ENCODE results near the gene RABGAP1L. TPM values are rescaled to one million over a fixed set of nuclear protein-coding genes. Genes with fewer than 3 reads are reported as not detected.

Gene RABGAP1L
- total and polyA plus RNA-seq, 2 donors from 2014 or later = 16.2 to 48.5 TPM

DNA sequence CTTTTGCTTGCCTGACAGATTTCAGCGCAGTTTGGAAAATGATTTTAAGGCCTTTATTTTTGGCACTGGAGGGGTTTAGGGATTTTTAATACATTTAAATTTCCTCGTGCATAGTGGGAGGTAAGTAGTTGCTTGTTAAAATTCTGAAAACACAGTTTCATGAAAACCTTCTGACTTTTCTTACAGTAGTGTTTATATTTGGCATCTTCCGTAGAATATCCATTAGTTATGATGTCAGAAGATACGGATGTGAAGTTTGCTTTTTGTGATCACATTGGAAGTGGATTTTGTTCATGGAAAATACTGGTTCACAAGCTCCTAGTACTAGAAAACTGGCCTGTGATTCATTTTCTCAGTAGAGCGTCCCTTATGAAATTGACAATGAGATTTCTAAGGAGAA lies 1.3 kb downstream of the RABGAP1L start:
- Histone ChIP-seq H3K36me3 (ENCODE audit: control insufficient read depth in 2 of 3, insufficient read depth in 3 of 3, low read length in 3 of 3) (no peaks in the 10 kb centered on the region), H3K9ac (ENCODE audit: low read length in 3 of 3) (peak overlapping the region in 1 of 3 donors; percentile 84), H3K9me3 (ENCODE audit: control insufficient read depth in 2 of 3, insufficient read depth in 1 of 3, low read length in 3 of 3) (no peaks in the 10 kb centered on the region), H3K27ac (ENCODE audit: low read depth in 2 of 2, low read length in 2 of 2) (peak overlapping the region; percentile 32 to 91), H3K4me3 (ENCODE audit: low read length in 3 of 3) (peak overlapping the region in 2 of 3 donors; percentile 86 to 87), H3K27me3 (ENCODE audit: control insufficient read depth, insufficient read depth, low read length) (no peaks in the 10 kb centered on the region), H3K4me1 (ENCODE audit: control insufficient read depth in 2 of 3, insufficient read depth in 2 of 3, low read depth in 1 of 3, low read length in 3 of 3) (peaks cover 0 to 7% (median 3%) of the 10 kb centered on the region in 3 donors)
- TF ChIP-seq, protein P1, sequence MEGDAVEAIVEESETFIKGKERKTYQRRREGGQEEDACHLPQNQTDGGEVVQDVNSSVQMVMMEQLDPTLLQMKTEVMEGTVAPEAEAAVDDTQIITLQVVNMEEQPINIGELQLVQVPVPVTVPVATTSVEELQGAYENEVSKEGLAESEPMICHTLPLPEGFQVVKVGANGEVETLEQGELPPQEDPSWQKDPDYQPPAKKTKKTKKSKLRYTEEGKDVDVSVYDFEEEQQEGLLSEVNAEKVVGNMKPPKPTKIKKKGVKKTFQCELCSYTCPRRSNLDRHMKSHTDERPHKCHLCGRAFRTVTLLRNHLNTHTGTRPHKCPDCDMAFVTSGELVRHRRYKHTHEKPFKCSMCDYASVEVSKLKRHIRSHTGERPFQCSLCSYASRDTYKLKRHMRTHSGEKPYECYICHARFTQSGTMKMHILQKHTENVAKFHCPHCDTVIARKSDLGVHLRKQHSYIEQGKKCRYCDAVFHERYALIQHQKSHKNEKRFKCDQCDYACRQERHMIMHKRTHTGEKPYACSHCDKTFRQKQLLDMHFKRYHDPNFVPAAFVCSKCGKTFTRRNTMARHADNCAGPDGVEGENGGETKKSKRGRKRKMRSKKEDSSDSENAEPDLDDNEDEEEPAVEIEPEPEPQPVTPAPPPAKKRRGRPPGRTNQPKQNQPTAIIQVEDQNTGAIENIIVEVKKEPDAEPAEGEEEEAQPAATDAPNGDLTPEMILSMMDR (IDR thresholded peaks at IDR 0.05; ENCODE audit: borderline replicate concordance, extremely low read depth, insufficient read depth) = no peak
- no peak for FAIRE-seq
- no peak for DNase-seq
- intact Hi-C loops (cut with DNase I) = no loop called here

GRCh38 chr1:174161813-174162212 lies 2.5 kb downstream of the RABGAP1L start:
- intact Hi-C loops (cut with DNase I) = no loop called here
- no peak overlapping the region for H3K4me3 ChIP-seq (ENCODE audit: low read length in 3 of 3)
- no peak overlapping the region for H3K9ac ChIP-seq (ENCODE audit: low read length in 3 of 3)

DNA sequence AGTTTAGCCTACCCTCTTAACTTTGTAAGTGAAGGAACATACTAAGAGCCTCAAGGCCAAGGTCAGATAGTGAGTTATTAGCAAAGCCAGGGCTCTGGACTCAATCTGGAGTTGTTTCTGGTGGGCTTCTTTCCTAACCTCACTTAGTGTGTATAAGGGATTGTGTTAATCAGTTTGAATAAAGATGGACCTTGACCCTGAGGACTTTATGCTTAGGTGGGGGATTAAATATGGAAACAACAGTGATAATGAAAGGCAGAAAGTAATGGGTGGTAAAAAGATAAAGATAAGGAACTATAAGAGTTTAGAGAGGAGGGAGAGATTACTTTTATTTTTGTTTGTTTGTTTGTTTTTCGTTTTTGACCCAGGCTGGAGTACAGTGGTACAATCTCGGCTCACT lies 5.5 kb downstream of the RABGAP1L start:
- no peaks in the 10 kb centered on the region for H3K27me3 ChIP-seq (ENCODE audit: control insufficient read depth, insufficient read depth, low read length)
- intact Hi-C loops (cut with DNase I) = no loop called here
- H3K27ac ChIP-seq (ENCODE audit: low read depth in 2 of 2, low read length in 2 of 2) = no peak overlapping the region
- DNase-seq (no peak), FAIRE-seq (no peak)
- H3K9me3 ChIP-seq (ENCODE audit: control insufficient read depth in 2 of 3, insufficient read depth in 1 of 3, low read length in 3 of 3) = no peaks in the 10 kb centered on the region
- no peak overlapping the region for H3K4me3 ChIP-seq (ENCODE audit: low read length in 3 of 3)
- H3K9ac ChIP-seq (ENCODE audit: low read length in 3 of 3) = no peak overlapping the region
- TF ChIP-seq, protein P1 (IDR thresholded peaks at IDR 0.05; ENCODE audit: borderline replicate concordance, extremely low read depth, insufficient read depth) = no peak
- no peaks in the 10 kb centered on the region for H3K36me3 ChIP-seq (ENCODE audit: control insufficient read depth in 2 of 3, insufficient read depth in 3 of 3, low read length in 3 of 3)
- peaks cover 0 to 7% (median 0%) of the 10 kb centered on the region in 3 donors for H3K4me1 ChIP-seq (ENCODE audit: control insufficient read depth in 2 of 3, insufficient read depth in 2 of 3, low read depth in 1 of 3, low read length in 3 of 3)

More at GRCh38 chr1:174161813-174162212, 2.5 kb downstream of the RABGAP1L start:
- no peak for DNase-seq
- Histone ChIP-seq H3K9me3 (ENCODE audit: control insufficient read depth in 2 of 3, insufficient read depth in 1 of 3, low read length in 3 of 3) (no peaks in the 10 kb centered on the region), H3K4me1 (ENCODE audit: control insufficient read depth in 2 of 3, insufficient read depth in 2 of 3, low read depth in 1 of 3, low read length in 3 of 3) (peaks cover 0 to 7% (median 3%) of the 10 kb centered on the region in 3 donors), H3K27me3 (ENCODE audit: control insufficient read depth, insufficient read depth, low read length) (no peaks in the 10 kb centered on the region), H3K27ac (ENCODE audit: low read depth in 2 of 2, low read length in 2 of 2) (no peak overlapping the region), H3K36me3 (ENCODE audit: control insufficient read depth in 2 of 3, insufficient read depth in 3 of 3, low read length in 3 of 3) (no peaks in the 10 kb centered on the region)
- TF ChIP-seq, protein P1 (IDR thresholded peaks at IDR 0.05; ENCODE audit: borderline replicate concordance, extremely low read depth, insufficient read depth) = no peak
- no peak for FAIRE-seq
